ENCODE results near the gene MAPK12. TPM values are rescaled to one million over a fixed set of nuclear protein-coding genes. Genes with fewer than 3 reads are reported as not detected.

Gene MAPK12
- total RNA-seq, 1 experiment from 2014 or later = 24.9 TPM

DNA sequence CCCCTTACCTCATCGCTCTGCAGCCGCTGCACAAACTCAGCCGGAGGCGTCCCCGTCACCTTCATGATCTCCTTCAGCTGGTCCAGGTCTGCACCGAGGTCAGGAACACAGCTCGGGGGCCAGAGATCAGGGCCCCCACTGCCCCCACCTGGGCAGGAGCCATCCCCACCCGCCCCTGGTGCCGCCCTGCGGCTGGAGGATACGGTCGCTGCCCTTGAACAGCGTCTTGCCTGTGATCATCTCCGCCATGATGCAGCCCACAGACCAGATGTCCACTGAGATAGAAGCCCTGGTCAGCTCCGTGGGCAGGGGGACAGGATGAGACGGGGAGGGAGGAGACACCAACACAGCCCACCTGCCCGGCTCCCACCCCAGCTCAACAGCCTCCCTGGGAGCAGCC is 5.9 kb downstream of the MAPK12 start:
- Mint-ChIP-seq H3K4me1 (ENCODE audit: insufficient read depth, unreplicated experiment) (no peaks in the 10 kb centered on the region), H3K27me3 (ENCODE audit: insufficient read depth, unreplicated experiment) (no peaks in the 10 kb centered on the region), H3K27ac (ENCODE audit: low read depth, unreplicated experiment) (no peak overlapping the region), H3K9me3 (ENCODE audit: unreplicated experiment) (no peaks in the 10 kb centered on the region), H3K4me3 (ENCODE audit: unreplicated experiment) (no peak overlapping the region), H3K36me3 (ENCODE audit: insufficient read depth, unreplicated experiment) (peaks cover 10% of the 10 kb centered on the region)
- intact Hi-C loops (cut with micrococcal nuclease) = no loop called here
- ChIA-PET CTCF (interaction anchor here (0.5 to 1.0 kb wide), 2 partner anchors 19 to 85 kb away, joined by 3 to 6 read pairs; no protein-coding TSS in a partner anchor), POLR2A (no interaction called here)
- DNase-seq (ENCODE audit: unreplicated experiment) = no peak
- TF ChIP-seq, protein P1, sequence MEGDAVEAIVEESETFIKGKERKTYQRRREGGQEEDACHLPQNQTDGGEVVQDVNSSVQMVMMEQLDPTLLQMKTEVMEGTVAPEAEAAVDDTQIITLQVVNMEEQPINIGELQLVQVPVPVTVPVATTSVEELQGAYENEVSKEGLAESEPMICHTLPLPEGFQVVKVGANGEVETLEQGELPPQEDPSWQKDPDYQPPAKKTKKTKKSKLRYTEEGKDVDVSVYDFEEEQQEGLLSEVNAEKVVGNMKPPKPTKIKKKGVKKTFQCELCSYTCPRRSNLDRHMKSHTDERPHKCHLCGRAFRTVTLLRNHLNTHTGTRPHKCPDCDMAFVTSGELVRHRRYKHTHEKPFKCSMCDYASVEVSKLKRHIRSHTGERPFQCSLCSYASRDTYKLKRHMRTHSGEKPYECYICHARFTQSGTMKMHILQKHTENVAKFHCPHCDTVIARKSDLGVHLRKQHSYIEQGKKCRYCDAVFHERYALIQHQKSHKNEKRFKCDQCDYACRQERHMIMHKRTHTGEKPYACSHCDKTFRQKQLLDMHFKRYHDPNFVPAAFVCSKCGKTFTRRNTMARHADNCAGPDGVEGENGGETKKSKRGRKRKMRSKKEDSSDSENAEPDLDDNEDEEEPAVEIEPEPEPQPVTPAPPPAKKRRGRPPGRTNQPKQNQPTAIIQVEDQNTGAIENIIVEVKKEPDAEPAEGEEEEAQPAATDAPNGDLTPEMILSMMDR (IDR thresholded peaks at IDR 0.05; ENCODE audit: unreplicated experiment) = no peak
- BruUV-seq (replicated peaks) = no TSS peak

GRCh38 chr22:50255099-50255498 is 6.4 kb downstream of the MAPK12 start:
- no peak for DNase-seq (ENCODE audit: unreplicated experiment)
- no peak overlapping the region for H3K4me3 Mint-ChIP-seq (ENCODE audit: unreplicated experiment)
- BruUV-seq (replicated peaks) = no TSS peak
- ChIA-PET POLR2A (interaction anchor here (1.3 kb wide), 1 partner anchor 11 kb away, joined by 3 read pairs; no protein-coding TSS in a partner anchor), CTCF (interaction anchor here (1.0 kb wide), 1 partner anchor 86 kb away, joined by 6 read pairs; no protein-coding TSS in a partner anchor)
- H3K36me3 Mint-ChIP-seq (ENCODE audit: insufficient read depth, unreplicated experiment) = peaks cover 10% of the 10 kb centered on the region
- intact Hi-C loops (cut with micrococcal nuclease) = no loop called here
- H3K9me3 Mint-ChIP-seq (ENCODE audit: unreplicated experiment) = no peaks in the 10 kb centered on the region
- TF ChIP-seq, protein P1 (IDR thresholded peaks at IDR 0.05; ENCODE audit: unreplicated experiment) = no peak
- no peaks in the 10 kb centered on the region for H3K27me3 Mint-ChIP-seq (ENCODE audit: insufficient read depth, unreplicated experiment)
- no peaks in the 10 kb centered on the region for H3K4me1 Mint-ChIP-seq (ENCODE audit: insufficient read depth, unreplicated experiment)
- H3K27ac Mint-ChIP-seq (ENCODE audit: low read depth, unreplicated experiment) = no peak overlapping the region

GRCh38 chr22:50253941-50254340 is 7.5 kb downstream of the MAPK12 start:
- intact Hi-C loops (cut with micrococcal nuclease) = loop anchor here (5.0 kb wide), 2 partner anchors 243 to 368 kb away; no protein-coding TSS in a partner anchor
- POLR2A ChIA-PET = interaction anchor here (1.3 kb wide), 1 partner anchor 10 kb away, joined by 3 read pairs; no protein-coding TSS in a partner anchor
- Mint-ChIP-seq H3K27me3 (ENCODE audit: insufficient read depth, unreplicated experiment) (no peaks in the 10 kb centered on the region), H3K9me3 (ENCODE audit: unreplicated experiment) (no peaks in the 10 kb centered on the region), H3K4me3 (ENCODE audit: unreplicated experiment) (no peak overlapping the region), H3K27ac (ENCODE audit: low read depth, unreplicated experiment) (no peak overlapping the region), H3K4me1 (ENCODE audit: insufficient read depth, unreplicated experiment) (no peaks in the 10 kb centered on the region), H3K36me3 (ENCODE audit: insufficient read depth, unreplicated experiment) (peaks cover 10% of the 10 kb centered on the region)
- no TSS peak for BruUV-seq (replicated peaks)
- no peak for DNase-seq (ENCODE audit: unreplicated experiment)
- CTCF ChIA-PET = interaction anchor here (3.3 to 3.9 kb wide), 2 partner anchors 13 to 88 kb away, joined by 24 to 34 read pairs; no protein-coding TSS in a partner anchor
- TF ChIP-seq, protein P1 (IDR thresholded peaks at IDR 0.05; ENCODE audit: unreplicated experiment) = no peak

DNA sequence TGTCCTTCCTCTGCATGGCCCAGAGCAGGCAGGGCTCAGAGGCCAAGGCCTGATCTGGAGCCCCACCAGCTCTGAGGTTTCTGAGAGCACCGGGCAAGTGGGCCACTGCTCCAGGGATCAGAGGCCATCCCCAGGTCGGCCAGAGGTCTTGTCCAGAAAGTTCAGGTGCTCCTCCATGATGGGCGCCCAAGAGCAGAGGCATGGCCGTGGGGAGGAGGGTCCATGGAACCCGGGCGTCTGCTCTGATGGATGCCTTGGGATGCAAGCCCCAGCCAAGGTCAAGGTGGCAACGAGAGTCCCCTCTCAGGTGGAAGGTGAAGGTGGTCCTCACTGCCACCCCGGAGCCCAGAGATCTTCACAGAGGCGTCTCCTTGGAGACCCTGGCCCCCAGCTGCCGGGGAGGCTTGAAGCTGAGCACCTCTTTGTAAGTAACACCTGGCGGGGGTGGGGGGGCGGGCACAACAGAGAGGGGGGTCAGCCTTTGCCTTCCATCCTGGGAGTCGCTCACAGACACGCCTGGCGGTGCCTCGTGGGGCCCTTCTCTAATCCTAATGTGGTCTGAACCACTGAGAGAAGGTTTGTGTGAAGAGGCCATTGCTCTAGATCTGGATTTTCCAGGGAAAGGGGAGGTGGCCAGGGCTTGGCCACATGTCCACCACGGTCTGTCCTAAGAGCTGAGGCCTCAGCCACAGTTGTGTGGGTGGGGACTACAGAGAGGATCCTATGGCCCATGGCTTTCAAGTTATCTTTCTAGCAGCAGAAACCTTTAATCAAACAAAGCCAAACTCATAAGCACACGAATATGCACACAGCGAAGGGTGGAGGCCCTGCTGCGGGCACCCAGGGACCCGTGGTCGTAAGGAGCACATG is 8.2 kb downstream of the MAPK12 start:
- DNase-seq (ENCODE audit: unreplicated experiment) = no peak
- POLR2A ChIA-PET = interaction anchor here (0.6 to 3.5 kb wide), 6 partner anchors 8 to 131 kb away, joined by 3 to 26 read pairs (median 4); partner anchors contain the start of genes MAPK12 and PLXNB2
- Mint-ChIP-seq H3K36me3 (ENCODE audit: insufficient read depth, unreplicated experiment) (peaks cover 10% of the 10 kb centered on the region), H3K9me3 (ENCODE audit: unreplicated experiment) (no peaks in the 10 kb centered on the region), H3K4me3 (ENCODE audit: unreplicated experiment) (no peak overlapping the region), H3K27ac (ENCODE audit: low read depth, unreplicated experiment) (no peak overlapping the region), H3K4me1 (ENCODE audit: insufficient read depth, unreplicated experiment) (no peaks in the 10 kb centered on the region), H3K27me3 (ENCODE audit: insufficient read depth, unreplicated experiment) (no peaks in the 10 kb centered on the region)
- CTCF ChIA-PET = interaction anchor here (0.6 to 3.9 kb wide), 22 partner anchors 8 to 368 kb away, joined by 3 to 34 read pairs (median 4); partner anchors contain the start of genes MAPK11 and MAPK12
- TF ChIP-seq, protein P1 (IDR thresholded peaks at IDR 0.05; ENCODE audit: unreplicated experiment) = no peak
- BruUV-seq (replicated peaks) = no TSS peak
- intact Hi-C loops (cut with micrococcal nuclease) = loop anchor here (5.0 kb wide), 2 partner anchors 244 to 369 kb away; no protein-coding TSS in a partner anchor
